GM18505 (cell line): ENCODE results near the gene UBASH3B.
A peak's percentile ranks its signal among the peaks of the same experiment; 100 is the strongest.
"Not testable (repeated sequence)": the region's sequence is repeated elsewhere in the genome, so short reads cannot be mapped to it uniquely, and the experiment has no call there.

Experiments used
- ATAC-seq: cut with Tn5 transposase; IDR thresholded peaks from one replicate; pipeline ENCODE4 v1.9.1; 2021; ENCODE audit not compliant: unreplicated experiment
- POLR2A ChIP-seq: IDR thresholded peaks from 4 replicates; pipeline ENCODE4 v1.6.1; 2011; ENCODE audit warnings: borderline replicate concordance; ENCODE audit not compliant: insufficient read depth, insufficient read length; ENCODE audit errors: extremely low read depth

Gene UBASH3B

DNA sequence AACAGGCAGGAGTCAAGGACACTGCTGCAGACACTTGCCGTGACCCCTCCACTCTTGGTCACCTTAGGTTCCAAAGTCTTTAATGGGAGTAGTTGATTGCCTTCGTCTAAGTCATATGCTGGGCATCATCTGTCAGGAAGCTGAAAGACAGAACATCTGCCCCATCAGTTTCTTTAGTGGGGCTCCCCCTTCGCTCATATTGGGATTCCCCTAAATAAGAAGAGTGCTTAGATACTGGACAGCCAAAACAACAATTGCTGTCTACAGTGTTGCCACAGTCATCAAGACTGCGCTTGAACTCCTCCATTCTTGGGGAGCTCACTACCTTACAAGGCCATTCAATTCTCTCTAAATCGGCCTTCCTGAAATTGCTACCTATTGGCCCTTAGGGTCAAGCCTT, 58.5 kb downstream of the UBASH3B start:
- peak; percentile 30 for ATAC-seq
- no peak for TF ChIP-seq POLR2A

DNA sequence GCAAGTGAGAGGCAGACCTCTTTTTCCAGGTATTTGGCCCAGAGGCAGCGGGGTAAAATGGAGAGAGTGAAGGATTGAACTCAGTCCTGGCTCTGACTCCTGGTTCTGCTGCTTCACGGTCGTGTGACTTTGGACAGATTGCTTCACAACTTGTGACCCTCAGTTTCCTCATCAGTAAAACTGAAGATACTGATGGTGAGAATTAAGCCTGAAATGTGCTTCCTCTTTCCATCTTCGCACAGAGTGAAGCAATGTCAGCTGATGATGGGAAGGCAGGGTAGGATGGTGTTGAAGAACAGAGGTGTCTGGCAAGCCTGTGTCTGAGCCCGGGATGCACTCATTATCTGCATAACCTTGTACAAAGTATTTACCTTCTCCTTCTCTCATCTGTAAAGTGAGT, 59.0 kb downstream of the UBASH3B start:
- TF ChIP-seq POLR2A, result no peak
- no peak for ATAC-seq

DNA sequence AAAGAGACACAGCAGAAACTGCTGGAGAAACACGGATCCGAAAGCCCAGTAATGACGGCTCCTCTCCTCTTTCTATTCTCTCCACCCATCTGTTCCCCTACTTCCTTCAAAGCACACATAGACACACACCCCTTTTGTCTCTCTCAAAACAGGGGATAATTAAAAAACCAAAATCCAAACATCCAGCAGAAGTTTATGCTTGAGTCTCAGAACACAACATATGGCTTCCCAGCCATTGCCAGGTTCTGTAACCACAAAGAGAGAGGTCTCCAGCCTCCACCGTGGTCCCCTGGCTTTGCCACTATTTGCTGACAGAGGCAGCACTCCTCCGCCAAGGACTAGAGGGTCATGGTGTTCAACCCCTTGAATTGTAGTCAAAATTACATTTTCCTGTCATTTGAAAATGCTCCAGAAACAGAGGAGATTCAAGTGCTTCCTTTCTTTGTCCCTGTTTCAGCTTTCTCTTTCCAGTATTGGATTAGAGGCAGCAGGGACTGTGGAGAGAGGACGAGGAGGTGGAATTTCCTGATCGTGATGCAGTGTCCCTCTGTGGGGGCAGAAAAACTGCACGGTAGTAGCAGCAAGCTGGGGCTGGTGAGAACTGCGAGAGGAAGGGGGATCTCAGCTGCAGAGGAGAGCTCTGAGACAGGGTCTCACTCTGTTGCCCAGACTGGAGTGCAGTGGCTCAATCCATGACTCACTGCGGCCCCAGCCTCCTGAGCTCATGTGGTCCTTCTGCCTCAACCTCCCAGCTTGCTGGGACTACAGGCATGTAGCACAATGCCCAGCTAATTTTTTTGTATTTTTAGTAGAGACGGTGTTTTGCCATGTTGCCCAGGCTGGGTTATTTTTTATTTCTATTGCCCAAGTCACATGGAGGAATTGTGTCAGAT, 60.3 kb downstream of the UBASH3B start:
- no peak for TF ChIP-seq POLR2A
- ATAC-seq, result no peak

DNA sequence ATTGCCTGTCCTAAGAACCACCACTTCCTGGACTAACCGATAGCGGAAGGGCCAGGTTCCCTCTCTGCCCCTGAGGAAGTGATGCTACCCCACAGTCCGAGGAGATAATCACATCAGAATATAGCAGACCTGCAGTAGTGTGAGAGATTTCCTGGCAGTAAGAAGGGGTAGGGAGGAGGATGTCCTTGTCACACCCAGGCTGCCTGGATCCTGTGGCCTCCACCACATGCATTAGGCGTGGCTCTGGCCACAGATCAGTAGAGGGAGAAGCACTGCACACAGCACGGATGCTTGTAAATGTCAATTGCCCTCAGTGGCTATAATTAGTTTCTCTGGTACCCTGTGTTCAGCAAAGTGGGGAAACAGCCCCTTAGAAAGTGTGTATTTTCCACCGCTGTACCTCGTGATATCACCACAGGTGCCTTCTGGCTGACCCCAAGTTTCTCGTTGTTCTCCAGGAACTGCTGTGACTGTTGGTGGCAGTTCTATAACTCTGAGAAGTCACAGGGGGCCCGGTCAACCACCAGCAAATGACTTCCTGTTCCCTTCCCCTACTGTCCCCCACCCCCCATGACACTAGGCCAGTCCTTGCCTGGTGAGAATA, 61.8 kb downstream of the UBASH3B start:
- ATAC-seq, result peak; percentile 77
- TF ChIP-seq POLR2A, result no peak

DNA sequence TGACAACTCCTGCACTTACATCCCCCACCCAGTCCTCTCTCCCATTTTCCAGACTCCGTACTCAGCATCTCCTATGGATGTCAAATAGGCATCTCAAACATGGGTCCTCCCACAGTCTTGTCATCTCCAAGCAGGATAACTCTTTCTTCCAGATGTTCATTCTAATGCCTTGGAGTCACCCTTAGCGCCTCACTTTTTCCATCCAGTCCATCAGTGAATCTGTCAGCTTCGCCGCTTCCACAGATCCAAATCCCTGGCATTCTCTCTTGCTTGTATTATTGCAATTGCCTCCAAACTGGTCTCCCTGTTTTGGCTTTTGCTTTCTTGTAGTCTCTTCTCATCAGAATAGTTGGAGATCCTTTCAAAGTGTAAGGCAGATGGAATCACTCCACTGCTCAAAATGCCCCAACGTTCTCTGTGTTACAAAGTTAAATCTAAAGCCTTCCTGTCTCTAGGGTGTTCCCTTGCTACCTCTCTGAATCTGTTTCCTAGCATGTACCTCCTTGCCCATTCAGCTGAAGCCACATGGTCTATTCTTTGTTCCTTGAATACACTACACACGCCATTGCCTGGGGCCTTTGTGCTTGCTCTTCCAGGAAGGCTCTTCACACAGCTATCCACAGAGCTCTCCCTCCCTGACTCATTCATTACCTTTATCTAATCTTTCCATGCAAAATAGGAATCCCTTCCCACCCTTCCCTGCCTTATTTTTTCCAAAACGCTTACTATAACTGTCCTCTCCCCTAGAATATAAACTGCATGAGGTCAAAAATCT, 64.8 kb downstream of the UBASH3B start:
- no peak for TF ChIP-seq POLR2A
- no peak for ATAC-seq

DNA sequence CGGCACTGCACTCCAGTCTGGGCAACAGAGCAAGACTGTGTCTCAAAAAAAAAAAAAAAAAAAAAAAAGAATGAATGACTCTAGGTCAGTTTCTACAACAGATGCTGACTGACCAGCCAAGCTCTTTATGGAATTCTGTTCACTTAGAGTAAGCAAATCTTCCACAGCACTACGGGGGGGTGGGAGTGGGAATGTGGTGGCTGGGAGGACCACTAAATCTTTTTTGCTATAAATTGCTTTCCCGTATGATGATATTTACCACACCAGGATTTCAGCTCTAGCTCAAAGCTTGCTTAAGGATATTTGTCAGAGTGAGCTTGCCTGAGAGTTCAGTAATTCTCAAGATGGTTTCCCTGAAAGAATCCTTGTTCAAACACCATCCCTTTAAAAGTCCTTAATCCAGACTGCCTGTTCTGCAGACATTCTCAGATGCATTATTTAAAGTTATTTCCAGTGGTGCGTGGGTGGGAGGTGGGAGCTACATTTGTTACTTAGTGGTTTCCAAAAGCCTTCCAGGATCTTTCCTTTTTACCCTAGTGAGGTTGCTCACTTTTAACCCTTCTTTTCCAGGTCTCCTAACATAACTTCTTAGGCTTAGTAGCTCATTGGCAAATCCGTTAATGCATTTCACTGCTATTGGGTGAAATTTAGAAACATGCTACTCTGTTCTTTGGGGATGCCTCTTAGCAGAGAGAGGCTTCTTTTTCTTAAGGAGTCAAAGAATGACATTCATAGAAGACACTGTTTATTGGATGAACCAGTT, 65.9 kb downstream of the UBASH3B start:
- ATAC-seq, result no peak
- no peak for TF ChIP-seq POLR2A

DNA sequence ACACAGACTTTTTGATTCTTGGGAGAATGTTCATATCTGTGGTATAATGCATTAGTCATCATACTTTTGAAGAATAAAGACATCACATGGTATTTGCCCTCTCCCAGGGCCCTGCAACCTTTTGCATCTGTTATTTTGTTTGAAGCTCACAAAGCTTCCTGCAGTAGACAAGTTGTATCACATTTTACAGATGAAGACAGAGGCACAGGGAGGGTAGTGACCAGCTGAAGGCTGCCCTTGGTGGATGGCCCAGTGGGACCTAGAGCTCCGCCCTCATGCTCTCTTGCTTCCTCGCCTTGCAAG, 66.4 kb downstream of the UBASH3B start:
- ATAC-seq, result no peak
- TF ChIP-seq POLR2A, result no peak

DNA sequence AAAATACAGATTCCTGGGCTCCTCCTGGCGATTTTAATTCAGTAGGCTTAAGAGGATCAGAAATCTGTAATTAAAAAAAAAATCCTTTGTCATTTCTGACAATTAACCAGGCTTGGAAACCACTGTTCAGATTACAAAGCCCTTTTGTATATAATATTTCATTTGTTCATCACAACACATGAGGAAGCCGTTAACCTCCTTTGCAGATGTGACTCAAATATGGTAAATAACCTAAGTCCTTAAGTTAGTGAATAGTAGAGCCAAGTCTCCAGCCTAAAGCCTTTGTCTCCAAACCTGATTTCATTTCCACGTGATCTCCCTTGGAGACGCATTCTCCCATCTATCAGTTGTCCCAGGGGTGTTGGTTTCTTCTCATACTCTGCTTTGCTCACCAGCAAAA, 67.6 kb downstream of the UBASH3B start:
- ATAC-seq, result no peak
- no peak for TF ChIP-seq POLR2A

DNA sequence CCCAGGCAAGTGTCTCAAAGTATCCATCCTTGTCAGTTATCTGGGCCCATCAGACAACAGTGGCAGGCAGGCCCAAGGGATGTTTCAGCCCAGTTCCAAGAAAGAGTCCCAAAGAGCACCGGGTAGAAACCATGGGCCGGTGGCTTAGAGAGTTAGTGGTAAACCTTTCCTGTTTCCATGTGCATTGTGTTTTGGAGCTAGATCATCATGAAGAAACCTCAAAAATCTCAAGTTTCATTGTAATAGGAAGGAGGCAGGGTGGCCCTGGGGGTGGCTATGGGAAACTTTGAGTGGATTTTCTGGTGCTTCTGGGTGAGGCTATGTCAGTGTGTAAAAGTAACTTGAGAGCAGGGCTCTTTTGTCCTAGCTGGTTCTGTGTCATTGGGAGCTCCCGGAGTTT, 68.1 kb downstream of the UBASH3B start:
- no peak for ATAC-seq
- TF ChIP-seq POLR2A, result no peak

DNA sequence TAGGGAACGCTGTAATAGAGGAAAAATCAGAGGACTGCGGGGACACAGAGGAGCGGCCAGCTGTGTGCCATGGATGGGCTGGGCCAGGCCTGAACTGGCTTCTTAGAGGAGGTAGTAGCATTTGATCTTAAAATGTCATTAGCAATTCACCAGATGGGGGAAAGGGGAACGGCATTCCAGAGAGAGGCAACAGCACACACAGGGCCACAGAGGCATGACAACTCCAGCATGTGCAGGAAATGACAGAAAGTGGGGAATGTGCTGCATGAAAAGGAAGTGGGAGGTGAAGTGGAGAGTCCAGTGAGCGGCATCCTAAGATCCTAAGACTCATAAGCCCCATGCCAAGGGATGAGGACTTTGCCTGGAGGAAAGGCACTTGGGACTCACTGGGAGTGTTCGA, 69.0 kb downstream of the UBASH3B start:
- TF ChIP-seq POLR2A, result no peak

DNA sequence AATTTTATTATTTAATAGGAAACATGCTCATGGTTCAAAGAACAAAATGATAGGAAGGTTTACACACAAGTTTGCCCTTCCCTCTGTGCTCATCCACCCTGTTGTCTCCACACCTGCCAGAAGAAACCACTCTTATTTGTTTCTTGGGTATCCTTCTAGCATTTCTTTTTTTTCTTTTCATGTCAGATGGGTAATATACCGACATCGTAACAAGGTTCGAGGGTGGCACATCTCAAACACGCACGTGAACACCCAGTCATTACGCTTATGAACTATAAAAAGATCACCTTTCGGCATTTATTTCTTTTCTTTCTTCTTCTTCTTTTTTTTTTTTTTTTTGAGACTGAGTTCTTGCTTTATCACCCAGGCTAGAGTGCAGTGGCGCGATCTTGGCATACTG, 70.5 kb downstream of the UBASH3B start:
- TF ChIP-seq POLR2A, result no peak
- no peak for ATAC-seq

More for the DNA sequence above, 69.0 kb downstream of the UBASH3B start:
- ATAC-seq, result no peak

DNA sequence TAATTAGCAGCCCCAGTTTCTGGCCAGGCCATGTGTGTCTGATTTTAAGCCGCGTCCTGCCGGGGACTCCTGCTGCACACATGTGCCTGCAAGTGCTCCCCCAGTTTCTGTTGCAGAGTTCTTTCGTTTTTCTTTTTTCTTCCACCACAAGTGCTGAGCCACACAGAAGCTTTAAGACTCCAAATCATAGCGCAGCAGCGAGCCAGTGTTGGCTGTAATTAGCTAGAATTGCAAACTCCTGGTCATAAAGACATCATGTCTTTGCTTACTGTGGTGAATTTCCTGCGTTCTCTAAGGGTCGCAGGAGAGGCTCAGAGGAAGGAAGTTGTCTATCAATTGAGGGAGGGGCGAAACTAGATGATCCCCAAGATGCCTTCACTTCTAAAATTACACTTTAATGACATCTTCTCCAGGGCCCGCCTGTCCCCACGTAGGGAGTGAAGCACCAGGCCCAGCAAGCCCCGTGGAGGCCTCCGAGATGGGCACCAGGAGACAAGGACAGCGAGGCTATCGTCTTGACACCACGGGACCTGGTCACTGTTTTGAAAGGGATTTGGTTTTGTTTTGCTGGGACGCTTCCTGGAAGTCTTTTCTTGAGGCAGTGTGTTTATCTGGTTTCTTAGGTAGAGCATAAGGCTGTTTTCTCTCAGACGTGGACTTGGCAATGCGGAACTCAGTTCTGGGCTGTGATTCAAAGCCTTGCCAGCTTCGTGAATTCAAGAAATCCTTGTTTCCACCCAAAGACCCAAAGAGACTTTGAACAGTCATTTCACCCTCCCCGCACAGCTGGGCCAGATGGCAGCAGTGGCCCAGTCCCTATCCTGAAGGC, 71.8 kb downstream of the UBASH3B start:
- TF ChIP-seq POLR2A, result no peak
- ATAC-seq, result peak; percentile 60

DNA sequence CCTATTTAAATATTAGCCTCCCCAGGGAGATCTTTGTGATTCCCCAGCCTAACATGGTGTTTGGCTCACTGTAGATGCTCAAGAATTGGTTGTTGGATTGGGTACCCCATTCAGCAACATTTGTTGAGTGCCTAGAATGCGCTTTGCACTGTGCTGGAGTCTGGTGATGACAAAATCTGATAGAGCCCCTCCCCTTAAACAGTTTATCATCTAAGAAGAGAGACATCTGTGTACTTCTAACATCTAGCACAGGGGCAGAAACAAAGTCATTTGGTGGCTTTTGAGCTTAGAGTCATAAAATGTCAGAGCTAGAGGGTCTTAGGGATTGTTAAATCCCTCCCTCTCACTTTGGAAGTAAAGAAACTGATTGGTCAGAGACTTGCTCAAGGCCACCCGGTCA, 73.0 kb downstream of the UBASH3B start:
- no peak for ATAC-seq
- TF ChIP-seq POLR2A, result no peak

DNA sequence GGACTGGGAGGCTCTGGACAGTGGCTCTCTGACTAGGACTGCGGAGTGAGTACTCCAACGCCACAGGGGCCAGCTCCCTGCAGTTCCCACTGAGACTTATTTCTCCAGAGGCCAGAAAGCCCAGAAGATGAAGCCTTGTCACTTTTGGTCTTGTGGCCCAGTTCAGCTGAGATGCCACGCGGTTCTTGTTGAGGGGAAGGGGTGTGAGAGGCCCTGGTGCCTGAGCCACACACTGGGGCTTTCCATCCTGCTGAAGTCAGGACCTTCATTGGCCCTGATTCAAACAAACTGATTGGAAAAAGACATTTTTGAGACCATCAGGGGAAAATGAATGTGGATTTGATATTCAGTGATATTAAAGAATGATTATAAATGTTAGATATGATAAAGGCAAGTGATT, 73.6 kb downstream of the UBASH3B start:
- no peak for ATAC-seq
- no peak for TF ChIP-seq POLR2A

DNA sequence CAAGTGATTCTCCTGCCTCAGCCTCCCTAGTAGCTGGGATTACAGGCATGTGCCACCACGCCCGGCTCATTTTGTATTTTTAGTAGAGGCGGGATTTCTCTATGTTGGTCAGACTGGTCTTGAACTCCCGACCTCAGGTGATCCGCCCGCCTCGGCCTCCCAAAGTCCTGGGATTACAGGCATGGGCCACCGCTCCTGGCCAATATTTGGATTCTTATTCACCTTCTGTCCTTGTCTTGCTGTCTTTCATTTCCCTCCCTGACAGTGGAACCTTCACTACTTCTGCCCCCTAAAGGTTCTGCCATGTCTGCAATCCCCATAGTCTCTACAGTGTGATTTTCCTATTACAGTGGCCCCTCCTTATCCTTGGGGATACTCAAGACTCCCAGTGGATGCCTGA, 75.2 kb downstream of the UBASH3B start:
- not testable (repeated sequence) for ATAC-seq
